Keratinocyte (primary cell): ENCODE results near the gene SNX30. TPM values are rescaled to one million over a fixed set of nuclear protein-coding genes. Genes with fewer than 3 reads are reported as not detected.

Source experiments
- DNase-seq: peaks from one replicate; pipeline ENCODE4 v3.0.0-alpha.2; 2011; ENCODE audit warnings: low read depth, missing footprints, low spot score
- FAIRE-seq: peaks from 2 replicates; lab custom pipeline; 2011; peaks lifted over from hg19 to GRCh38; lab: Jason Lieb, UNC
- H2AFZ ChIP-seq: 2 replicates; pipeline ENCODE4 v1.6.0; 2012; ENCODE audit warnings: low read length, control low read depth, inconsistent platforms; ENCODE audit not compliant: control insufficient read depth
- H3K27ac ChIP-seq: 2 replicates; pipeline ENCODE4 v1.5.1; 2011; ENCODE audit warnings: low read length; ENCODE audit not compliant: control insufficient read depth, insufficient read depth
- H3K27me3 ChIP-seq: 3 replicates; pipeline ENCODE4 v1.6.0; 2011; ENCODE audit warnings: low read length; ENCODE audit not compliant: control insufficient read depth, insufficient read depth; ENCODE audit errors: extremely low read depth
- H3K36me3 ChIP-seq, 2 experiments: 2 replicates in 1 of 2; 3 replicates in 1 of 2; pipeline ENCODE4 v1.5.1; 2011; ENCODE audit warnings: low read length in 2 of 2, mild to moderate bottlenecking in 1 of 2; ENCODE audit not compliant: control insufficient read depth in 2 of 2, insufficient read depth in 2 of 2; ENCODE audit errors: extremely low read depth in 1 of 2
- H3K4me1 ChIP-seq: 3 replicates; pipeline ENCODE4 v1.5.1; 2011; ENCODE audit warnings: low read length; ENCODE audit not compliant: control insufficient read depth, insufficient read depth; ENCODE audit errors: extremely low read depth
- H3K4me2 ChIP-seq: 3 replicates; pipeline ENCODE4 v1.6.0; 2011; ENCODE audit warnings: low read depth, low read length; ENCODE audit not compliant: control insufficient read depth, insufficient read depth; ENCODE audit errors: extremely low read depth
- H3K4me3 ChIP-seq, 3 experiments: fragments of 200-600 bp in 1 of 3; sonication (generic) in 1 of 3; 2 replicates in 2 of 3; 3 replicates in 1 of 3; pipeline ENCODE4 v1.5.1; 2011 to 2016; ENCODE audit warnings: low read length in 3 of 3, mild to moderate bottlenecking in 3 of 3, control low read depth in 2 of 3, inconsistent platforms in 1 of 3, low read depth in 1 of 3, mixed read lengths in 1 of 3, mixed run types in 1 of 3, moderate library complexity in 1 of 3; ENCODE audit not compliant: control insufficient read depth in 2 of 3, insufficient read depth in 2 of 3; ENCODE audit errors: extremely low read depth in 1 of 3
- H3K79me2 ChIP-seq: 2 replicates; pipeline ENCODE4 v1.6.0; 2012; ENCODE audit warnings: low read length; ENCODE audit not compliant: control insufficient read depth, insufficient read depth
- H3K9ac ChIP-seq: 3 replicates; pipeline ENCODE4 v1.6.0; 2011; ENCODE audit warnings: low read length; ENCODE audit not compliant: control insufficient read depth, insufficient read depth; ENCODE audit errors: extremely low read depth
- H3K9me1 ChIP-seq: 3 replicates; pipeline ENCODE4 v1.6.0; 2011; ENCODE audit warnings: low read length; ENCODE audit not compliant: control insufficient read depth, insufficient read depth; ENCODE audit errors: extremely low read depth
- H3K9me3 ChIP-seq: 2 replicates; pipeline ENCODE4 v1.5.1; 2012; ENCODE audit warnings: low read depth, low read length; ENCODE audit not compliant: control insufficient read depth
- H4K20me1 ChIP-seq: 3 replicates; pipeline ENCODE4 v1.6.0; 2011; ENCODE audit warnings: low read length; ENCODE audit not compliant: control insufficient read depth, insufficient read depth; ENCODE audit errors: extremely low read depth
- EZH2 ChIP-seq: IDR thresholded peaks from one replicate; pipeline ENCODE4 v1.6.1; 2012; ENCODE audit warnings: inconsistent platforms, mild to moderate bottlenecking, low read length, moderate library complexity
- dilution Hi-C: fragments of 300-500 bp; cut with MboI; formaldehyde crosslinking; loops from one replicate; pipeline ENCODE4 v1.7.0; 2020; ENCODE audit warnings: low sequenced_read_pairs; ENCODE audit not compliant: extremely low pct_ligation_motif_present
- polyA plus RNA-seq, 5 experiments: library from polyadenylated mRNA; depleted of rRNA in 3 of 5; stranded (reverse) in 3 of 5; stranded (forward) in 1 of 5; unstranded in 1 of 5; fragments of >200 nt; gene quantifications; 1 replicate in 1 of 5; 2 replicates in 3 of 5; 3 replicates in 1 of 5; pipeline versions ENCODE4 v1.2.1 to v1.2.3, GENCODE V29; 2011 to 2012; ENCODE audit warnings: missing spikeins in 2 of 5, low read depth in 1 of 5, low replicate concordance in 1 of 5
- TF ChIP-seq, protein P1 (sequence below), 3 experiments: IDR thresholded peaks in 1 of 3; conservative IDR thresholded peaks in 1 of 3; optimal IDR thresholded peaks in 1 of 3; 2 replicates in 2 of 3; 3 replicates in 1 of 3; pipeline versions ENCODE3 to v1.5.1; 2011; ENCODE audit warnings: low read length in 3 of 3, mild to moderate bottlenecking in 3 of 3, moderate library complexity in 2 of 3, control low read depth in 1 of 3, inconsistent platforms in 1 of 3; ENCODE audit not compliant: insufficient read depth in 2 of 3; ENCODE audit errors: extremely low read depth in 1 of 3

Gene SNX30
- polyA plus RNA-seq, 1 donor (not counting 4 experiments of a cell fraction or from before 2014, with no cell fraction given), result 9.0 TPM

DNA sequence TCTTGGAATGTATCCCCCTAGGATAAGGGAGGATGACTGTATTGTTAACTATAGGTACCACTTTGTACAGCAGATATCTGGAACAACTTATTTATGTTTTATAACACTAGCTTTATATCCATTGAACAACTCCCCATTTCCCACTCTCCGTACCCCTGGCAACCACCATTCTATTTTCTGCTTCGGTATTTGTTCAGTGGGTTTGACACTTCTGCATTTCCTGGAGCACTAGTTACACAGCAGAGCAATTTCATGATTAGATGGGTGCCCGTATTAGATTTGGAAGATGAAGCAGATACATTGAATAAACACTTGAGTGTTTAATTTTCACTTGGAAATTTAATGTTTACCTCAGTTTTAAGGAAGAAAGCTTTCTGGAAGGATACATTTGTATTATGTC lies 72.7 kb downstream of the SNX30 start:
- Histone ChIP-seq H3K27ac (no peak overlapping the region), H3K4me2 (no peak overlapping the region), H3K9ac (no peak overlapping the region), H3K27me3 (no peaks in the 10 kb centered on the region), H4K20me1 (no peaks in the 10 kb centered on the region), H3K79me2 (no peaks in the 10 kb centered on the region), H3K9me1 (no peaks in the 10 kb centered on the region), H2AFZ (no peak overlapping the region), H3K9me3 (no peaks in the 10 kb centered on the region), H3K4me3 (no peak overlapping the region), H3K36me3 (no peaks in the 10 kb centered on the region), H3K4me1 (peaks cover 3% of the 10 kb centered on the region)
- FAIRE-seq (no peak), DNase-seq (no peak)
- TF ChIP-seq, protein P1, sequence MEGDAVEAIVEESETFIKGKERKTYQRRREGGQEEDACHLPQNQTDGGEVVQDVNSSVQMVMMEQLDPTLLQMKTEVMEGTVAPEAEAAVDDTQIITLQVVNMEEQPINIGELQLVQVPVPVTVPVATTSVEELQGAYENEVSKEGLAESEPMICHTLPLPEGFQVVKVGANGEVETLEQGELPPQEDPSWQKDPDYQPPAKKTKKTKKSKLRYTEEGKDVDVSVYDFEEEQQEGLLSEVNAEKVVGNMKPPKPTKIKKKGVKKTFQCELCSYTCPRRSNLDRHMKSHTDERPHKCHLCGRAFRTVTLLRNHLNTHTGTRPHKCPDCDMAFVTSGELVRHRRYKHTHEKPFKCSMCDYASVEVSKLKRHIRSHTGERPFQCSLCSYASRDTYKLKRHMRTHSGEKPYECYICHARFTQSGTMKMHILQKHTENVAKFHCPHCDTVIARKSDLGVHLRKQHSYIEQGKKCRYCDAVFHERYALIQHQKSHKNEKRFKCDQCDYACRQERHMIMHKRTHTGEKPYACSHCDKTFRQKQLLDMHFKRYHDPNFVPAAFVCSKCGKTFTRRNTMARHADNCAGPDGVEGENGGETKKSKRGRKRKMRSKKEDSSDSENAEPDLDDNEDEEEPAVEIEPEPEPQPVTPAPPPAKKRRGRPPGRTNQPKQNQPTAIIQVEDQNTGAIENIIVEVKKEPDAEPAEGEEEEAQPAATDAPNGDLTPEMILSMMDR (optimal IDR thresholded peaks at IDR 0.05 in 1 of 3, IDR thresholded peaks at IDR 0.05 in 1 of 3, conservative IDR thresholded peaks at IDR 0.05 in 1 of 3; ENCODE audit: extremely low read depth in 1 of 3, insufficient read depth in 2 of 3, low read length in 3 of 3), result no peak
- no peak for TF ChIP-seq EZH2
- dilution Hi-C loops, result no loop called here

DNA sequence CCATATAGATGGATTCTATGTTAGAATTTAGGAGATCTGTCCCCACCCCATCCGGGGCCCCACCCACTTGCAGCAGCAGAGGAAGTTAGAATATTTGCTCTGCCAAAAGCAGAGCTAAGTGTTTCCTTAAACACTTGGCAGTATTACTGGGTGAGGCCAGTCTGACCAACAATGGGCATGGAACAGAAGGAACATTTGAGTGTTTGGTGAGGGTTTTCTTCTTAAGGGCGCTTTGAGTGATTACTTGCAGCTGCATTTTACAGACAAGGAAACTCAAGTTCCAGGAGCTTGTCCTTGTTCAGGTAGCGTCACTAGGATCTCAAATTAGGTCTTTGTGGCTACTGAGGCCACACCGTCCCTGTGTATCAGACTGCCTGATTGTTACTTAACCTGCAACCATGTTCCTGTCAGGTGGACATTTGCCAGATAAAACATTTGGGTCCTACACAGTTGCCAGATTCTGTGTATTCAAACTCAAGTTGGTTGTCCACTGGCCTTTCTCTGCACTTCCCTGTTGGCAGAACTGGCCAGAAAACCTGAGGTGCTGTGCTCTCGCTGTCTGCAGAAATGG lies 80.8 kb downstream of the SNX30 start:
- DNase-seq (no peak), FAIRE-seq (no peak)
- Histone ChIP-seq H3K4me1 (no peaks in the 10 kb centered on the region), H3K9me1 (no peaks in the 10 kb centered on the region), H3K9ac (no peak overlapping the region), H3K4me2 (no peak overlapping the region), H3K27ac (no peak overlapping the region), H3K9me3 (no peaks in the 10 kb centered on the region), H2AFZ (no peak overlapping the region), H3K79me2 (no peaks in the 10 kb centered on the region), H4K20me1 (no peaks in the 10 kb centered on the region), H3K4me3 (no peak overlapping the region), H3K27me3 (no peaks in the 10 kb centered on the region), H3K36me3 (peaks cover 0 to 4% of the 10 kb centered on the region in 2 experiments)
- dilution Hi-C loops, result no loop called here
- TF ChIP-seq, protein P1 (optimal IDR thresholded peaks at IDR 0.05 in 1 of 3, IDR thresholded peaks at IDR 0.05 in 1 of 3, conservative IDR thresholded peaks at IDR 0.05 in 1 of 3; ENCODE audit: extremely low read depth in 1 of 3, insufficient read depth in 2 of 3, low read length in 3 of 3), result no peak
- TF ChIP-seq EZH2, result no peak
